GM21723 (cell line): ENCODE data around the gene EVC2.

Experiments used
- ATAC-seq: cut with Tn5 transposase; IDR thresholded peaks from one replicate; pipeline ENCODE4 v1.9.1; 2021; ENCODE audit warnings: mild to moderate bottlenecking, moderate library complexity; ENCODE audit not compliant: unreplicated experiment

Gene EVC2

DNA sequence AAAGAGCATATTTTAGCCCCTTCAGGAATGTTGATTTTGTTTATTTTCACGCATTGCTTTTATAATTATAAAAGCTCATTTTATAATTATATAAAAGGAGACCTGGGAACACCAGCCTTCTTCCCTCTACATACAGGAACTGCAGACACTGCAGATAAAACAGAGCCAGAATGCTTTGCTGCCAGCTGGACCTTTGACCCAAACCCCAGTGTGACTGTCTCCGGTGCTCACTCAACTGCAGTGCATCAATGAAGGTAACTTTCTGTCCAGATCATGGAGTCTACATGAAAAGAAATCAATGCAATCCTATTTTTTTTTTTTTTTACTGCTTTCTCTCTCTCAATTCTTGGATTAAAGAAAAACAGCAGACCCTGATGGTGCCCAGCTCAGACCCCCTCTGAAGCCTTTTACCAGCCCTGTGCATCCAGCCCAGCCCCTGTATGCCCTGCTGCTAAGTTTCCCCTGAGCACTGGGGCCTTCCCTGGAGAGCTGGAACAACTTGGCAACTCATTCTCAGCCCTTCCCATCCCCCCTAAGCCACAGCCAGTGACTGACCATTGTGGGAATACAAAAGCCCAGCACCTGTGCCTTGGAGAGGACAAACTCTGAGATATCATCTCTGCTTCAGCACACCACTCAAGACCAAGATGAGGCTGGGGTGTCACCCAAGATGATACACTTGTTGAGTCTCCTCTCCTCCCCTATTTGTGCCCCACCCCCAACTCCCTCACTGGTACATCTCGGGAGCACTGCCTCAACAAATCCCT, 182.1 kb downstream of the EVC2 start:
- ATAC-seq = no peak

DNA sequence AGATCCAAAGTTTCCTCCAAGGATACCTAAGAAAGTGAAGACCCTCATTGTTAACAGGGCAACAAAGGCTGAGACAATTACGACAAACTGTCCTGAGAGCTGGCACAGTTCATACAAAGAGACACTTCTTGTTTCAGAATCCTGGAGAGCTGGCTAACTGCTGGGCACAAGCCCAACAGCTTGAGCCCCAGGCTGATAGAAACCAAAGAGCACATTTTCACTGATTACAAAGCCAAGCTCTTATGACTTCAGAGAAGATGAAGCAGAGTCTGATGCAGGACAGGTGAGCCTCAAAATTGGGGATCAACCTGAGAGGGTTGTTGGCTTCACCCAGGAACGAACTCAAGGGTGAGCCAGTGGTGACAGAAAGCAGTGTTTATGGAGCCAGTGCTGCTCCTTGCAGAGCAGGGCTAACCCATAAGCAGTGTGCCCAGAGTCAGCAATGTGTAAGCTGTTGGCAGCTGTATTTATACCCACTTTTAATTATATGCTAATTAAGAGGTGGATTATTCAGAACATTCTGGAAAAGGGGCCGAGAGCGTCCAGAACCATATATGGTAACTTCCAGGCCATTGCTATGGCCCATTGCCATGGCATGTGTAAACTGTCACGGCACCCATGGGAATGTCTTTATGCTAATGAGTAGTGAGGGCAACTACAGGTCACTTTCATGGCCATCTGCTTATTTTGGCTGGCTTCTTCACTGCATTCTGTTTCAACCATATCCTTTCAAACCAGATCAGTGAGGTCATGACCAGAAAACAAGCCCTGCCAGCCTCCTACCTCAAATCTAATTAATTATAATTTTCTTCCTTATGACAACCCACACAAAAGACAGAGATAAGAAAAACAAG, 183.7 kb downstream of the EVC2 start:
- no peak for ATAC-seq

DNA sequence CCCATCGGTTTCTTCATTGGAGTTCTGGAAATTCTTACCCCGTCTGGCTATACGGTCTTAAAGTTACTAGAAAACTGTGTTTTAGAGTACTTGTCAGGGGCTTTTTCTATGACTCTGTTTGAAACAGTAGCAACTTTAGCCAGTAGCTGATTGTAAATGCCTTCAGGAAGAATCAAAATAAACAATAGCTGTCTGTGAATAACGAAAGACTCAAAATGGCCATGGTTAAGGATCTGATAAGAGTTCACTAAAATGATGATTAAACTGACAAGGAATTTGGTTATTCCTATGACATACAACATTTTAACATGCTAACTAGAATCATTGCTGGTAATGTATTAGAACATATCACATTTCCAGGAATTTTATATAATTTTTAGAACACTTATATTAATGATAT, 191.0 kb downstream of the EVC2 start:
- no peak for ATAC-seq

DNA sequence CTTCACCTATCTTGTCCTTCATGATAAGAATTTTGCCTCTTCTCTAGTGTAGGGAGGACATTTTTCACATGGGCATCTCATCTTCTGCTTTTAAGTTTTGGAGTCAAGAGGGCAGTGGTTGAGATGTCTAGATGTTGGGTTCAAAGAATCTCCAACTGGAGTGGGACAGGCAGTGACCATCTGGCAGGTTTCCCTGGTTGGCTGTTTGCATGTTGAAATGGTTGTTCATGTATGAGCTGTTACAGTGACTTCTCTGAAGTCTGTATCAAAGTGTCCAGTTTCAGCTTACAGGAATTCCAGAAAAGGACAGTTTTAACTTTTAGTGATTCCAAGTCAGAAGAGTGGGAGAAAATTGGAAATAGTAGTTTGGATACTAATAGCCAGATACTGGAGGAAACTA, 192.7 kb downstream of the EVC2 start:
- ATAC-seq = no peak
